ENCODE measurements around the gene MINK1. TPM values are rescaled to one million over a fixed set of nuclear protein-coding genes. Genes with fewer than 3 reads are reported as not detected.

The MINK1 gene
- total RNA-seq, 1 experiment from 2014 or later = 160 TPM

GRCh38 chr17:4933646-4934045 is 100.5 kb downstream of the MINK1 start:
- Histone ChIP-seq H3K4me2 (peak overlapping the region; percentile 28; the same call in 1 of the 2 replicates), H3K36me3 (ENCODE audit: low read depth) (peaks cover 5% of the 10 kb centered on the region; the same call in 1 of the 2 replicates), H3K4me1 (replicated peaks; ENCODE audit: insufficient read depth) (peaks cover 16% of the 10 kb centered on the region), H3F3A (ENCODE audit: insufficient read depth, low read depth) (peaks cover 17% of the 10 kb centered on the region), H3K79me2 (ENCODE audit: low read depth) (peaks cover 10% of the 10 kb centered on the region), H3K9me3 (ENCODE audit: insufficient read depth, low read depth) (no peaks in the 10 kb centered on the region), H3K27me3 (ENCODE audit: insufficient read depth, low read depth) (no peaks in the 10 kb centered on the region), H3K27ac (no peak overlapping the region), H4K20me1 (ENCODE audit: insufficient read depth) (no peaks in the 10 kb centered on the region), H2AFZ (no peak overlapping the region), H3K4me3 (no peak overlapping the region), H3K9me2 (ENCODE audit: insufficient read depth) (no peaks in the 10 kb centered on the region)
- TF ChIP-seq, protein P1, sequence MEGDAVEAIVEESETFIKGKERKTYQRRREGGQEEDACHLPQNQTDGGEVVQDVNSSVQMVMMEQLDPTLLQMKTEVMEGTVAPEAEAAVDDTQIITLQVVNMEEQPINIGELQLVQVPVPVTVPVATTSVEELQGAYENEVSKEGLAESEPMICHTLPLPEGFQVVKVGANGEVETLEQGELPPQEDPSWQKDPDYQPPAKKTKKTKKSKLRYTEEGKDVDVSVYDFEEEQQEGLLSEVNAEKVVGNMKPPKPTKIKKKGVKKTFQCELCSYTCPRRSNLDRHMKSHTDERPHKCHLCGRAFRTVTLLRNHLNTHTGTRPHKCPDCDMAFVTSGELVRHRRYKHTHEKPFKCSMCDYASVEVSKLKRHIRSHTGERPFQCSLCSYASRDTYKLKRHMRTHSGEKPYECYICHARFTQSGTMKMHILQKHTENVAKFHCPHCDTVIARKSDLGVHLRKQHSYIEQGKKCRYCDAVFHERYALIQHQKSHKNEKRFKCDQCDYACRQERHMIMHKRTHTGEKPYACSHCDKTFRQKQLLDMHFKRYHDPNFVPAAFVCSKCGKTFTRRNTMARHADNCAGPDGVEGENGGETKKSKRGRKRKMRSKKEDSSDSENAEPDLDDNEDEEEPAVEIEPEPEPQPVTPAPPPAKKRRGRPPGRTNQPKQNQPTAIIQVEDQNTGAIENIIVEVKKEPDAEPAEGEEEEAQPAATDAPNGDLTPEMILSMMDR (conservative IDR thresholded peaks at IDR 0.05) = no peak
- TF ChIP-seq EZH2 (IDR thresholded peaks at IDR 0.05; ENCODE audit: low read depth) = no peak
- intact Hi-C loops (cut with micrococcal nuclease; ENCODE audit: unreplicated experiment) = no loop called here
- no TSS peak for BruUV-seq (replicated peaks)
- POLR2A ChIA-PET (ENCODE audit: unreplicated experiment) = interaction anchor here (0.6 to 0.7 kb wide), 2 partner anchors 89 to 441 kb away, joined by 3 to 5 read pairs; no protein-coding TSS in a partner anchor
- CTCF ChIA-PET = interaction anchor here (0.7 to 0.9 kb wide), 2 partner anchors 24 to 31 kb away, joined by 4 read pairs; partner anchors contain the start of gene CHRNE
- no peak for DNase-seq

- no peak for TF ChIP-seq EZH2 (IDR thresholded peaks at IDR 0.05; ENCODE audit: low read depth)
- TF ChIP-seq, protein P1 (conservative IDR thresholded peaks at IDR 0.05) = no peak; the same call in 1 of the 2 replicates
- Histone ChIP-seq H4K20me1 (ENCODE audit: insufficient read depth) (no peaks in the 10 kb centered on the region), H3F3A (ENCODE audit: insufficient read depth, low read depth) (peaks cover 22% of the 10 kb centered on the region), H3K4me1 (replicated peaks; ENCODE audit: insufficient read depth) (peaks cover 21% of the 10 kb centered on the region), H3K79me2 (ENCODE audit: low read depth) (peaks cover 17% of the 10 kb centered on the region), H3K27me3 (ENCODE audit: insufficient read depth, low read depth) (no peaks in the 10 kb centered on the region), H3K4me2 (peak overlapping the region; percentile 28), H3K27ac (no peak overlapping the region), H3K36me3 (ENCODE audit: low read depth) (peaks cover 5% of the 10 kb centered on the region; the same call in 1 of the 2 replicates), H3K9me3 (ENCODE audit: insufficient read depth, low read depth) (no peaks in the 10 kb centered on the region), H3K4me3 (no peak overlapping the region), H2AFZ (no peak overlapping the region), H3K9me2 (ENCODE audit: insufficient read depth) (no peaks in the 10 kb centered on the region)
- intact Hi-C loops (cut with micrococcal nuclease; ENCODE audit: unreplicated experiment) = no loop called here
- CTCF ChIA-PET = interaction anchor here (0.6 to 0.9 kb wide), 4 partner anchors 15 to 444 kb away, joined by 3 to 4 read pairs (median 4); partner anchors contain the start of gene CHRNE
- peak; percentile 54 to 77 for DNase-seq
- POLR2A ChIA-PET (ENCODE audit: unreplicated experiment) = interaction anchor here (0.6 to 0.7 kb wide), 4 partner anchors 14 to 442 kb away, joined by 3 to 5 read pairs (median 4); partner anchors contain the start of gene PFN1
- no TSS peak for BruUV-seq (replicated peaks)
These were observed 101.2 kb downstream of the MINK1 start for GRCh38 chr17:4934173-4934979.

GRCh38 chr17:4935650-4936049 is 102.5 kb downstream of the MINK1 start:
- Histone ChIP-seq H3K27ac (no peak overlapping the region), H3K9me2 (ENCODE audit: insufficient read depth) (no peaks in the 10 kb centered on the region), H3K79me2 (ENCODE audit: low read depth) (peaks cover 19% of the 10 kb centered on the region), H3K9me3 (ENCODE audit: insufficient read depth, low read depth) (no peaks in the 10 kb centered on the region), H4K20me1 (ENCODE audit: insufficient read depth) (no peaks in the 10 kb centered on the region), H3K27me3 (ENCODE audit: insufficient read depth, low read depth) (no peaks in the 10 kb centered on the region), H3K4me1 (replicated peaks; ENCODE audit: insufficient read depth) (peaks cover 21% of the 10 kb centered on the region), H3K36me3 (ENCODE audit: low read depth) (peaks cover 5% of the 10 kb centered on the region; the same call in 1 of the 2 replicates), H3K4me2 (no peak overlapping the region), H2AFZ (no peak overlapping the region), H3K4me3 (no peak overlapping the region), H3F3A (ENCODE audit: insufficient read depth, low read depth) (peaks cover 29% of the 10 kb centered on the region)
- no peak for DNase-seq
- no TSS peak for BruUV-seq (replicated peaks)
- POLR2A ChIA-PET (ENCODE audit: unreplicated experiment) = no interaction called here
- intact Hi-C loops (cut with micrococcal nuclease; ENCODE audit: unreplicated experiment) = no loop called here
- CTCF ChIA-PET = no interaction called here
- TF ChIP-seq, protein P1 (conservative IDR thresholded peaks at IDR 0.05) = no peak
- no peak for TF ChIP-seq EZH2 (IDR thresholded peaks at IDR 0.05; ENCODE audit: low read depth)

All from PC-9 (cell line).